Osteocyte (in vitro differentiated cells): Measurements from ENCODE around the gene RPS28. TPM values are rescaled to one million over a fixed set of nuclear protein-coding genes. Genes with fewer than 3 reads are reported as not detected.
A peak's percentile ranks its signal among the peaks of the same experiment; 100 is the strongest.

Source experiments
- DNase-seq: peaks from one replicate; pipeline ENCODE4 v3.0.0; 2021; ENCODE audit warnings: mixed read lengths; ENCODE audit not compliant: unreplicated experiment; ENCODE audit errors: extremely low spot score
- H3K27ac Mint-ChIP-seq: one replicate; pipeline ENCODE4 v1.8.0; 2021; ENCODE audit warnings: mild to moderate bottlenecking, mixed read lengths; ENCODE audit not compliant: unreplicated experiment
- H3K27me3 Mint-ChIP-seq: one replicate; pipeline ENCODE4 v1.8.0; 2021; ENCODE audit warnings: mixed read lengths; ENCODE audit not compliant: unreplicated experiment
- H3K36me3 Mint-ChIP-seq: one replicate; pipeline ENCODE4 v1.8.0; 2021; ENCODE audit warnings: mixed read lengths; ENCODE audit not compliant: unreplicated experiment
- H3K4me1 Mint-ChIP-seq: one replicate; pipeline ENCODE4 v1.8.0; 2021; ENCODE audit warnings: mixed read lengths; ENCODE audit not compliant: unreplicated experiment
- H3K4me3 Mint-ChIP-seq: one replicate; pipeline ENCODE4 v1.8.0; 2021; ENCODE audit warnings: mild to moderate bottlenecking, moderate library complexity, mixed read lengths; ENCODE audit not compliant: unreplicated experiment
- H3K9me3 Mint-ChIP-seq: one replicate; pipeline ENCODE4 v1.8.0; 2021; ENCODE audit warnings: mixed read lengths; ENCODE audit not compliant: unreplicated experiment
- CTCF ChIP-seq: fragments of 200-600 bp; sonication (generic); IDR thresholded peaks from 2 replicates; pipeline ENCODE4 v1.5.0; 2021; ENCODE audit warnings: antibody characterized with exemption, mild to moderate bottlenecking, moderate library complexity
- total RNA-seq: library from RNA; stranded (reverse); gene quantifications from 2 replicates; pipeline ENCODE4 v1.2.1, GENCODE V29; 2021

The RPS28 gene
- total RNA-seq, 1 donor from 2014 or later, result 1,597 TPM

DNA sequence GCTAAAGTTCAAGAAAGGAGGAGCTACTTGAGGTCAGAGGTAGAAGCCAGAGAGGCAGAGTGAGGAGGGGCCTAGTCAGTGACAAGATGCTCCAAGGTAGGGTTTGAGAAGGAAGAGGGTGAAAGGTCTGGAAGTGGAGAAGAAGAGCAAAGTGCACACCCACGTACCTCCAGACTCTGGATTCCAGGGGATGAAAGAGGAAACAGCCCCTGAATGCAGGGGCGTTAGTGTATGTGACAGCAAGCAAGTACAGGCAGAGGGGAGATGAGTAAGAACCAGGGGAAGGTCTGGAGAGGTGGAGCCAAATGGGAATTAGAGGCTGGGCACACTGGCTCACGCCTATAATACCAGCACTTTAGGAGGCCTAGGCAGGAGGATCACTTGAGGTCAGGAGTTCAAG lies 8.7 kb downstream of the RPS28 start:
- DNase-seq, result no peak
- H3K4me1 Mint-ChIP-seq, result peaks cover 2% of the 10 kb centered on the region
- no peaks in the 10 kb centered on the region for H3K9me3 Mint-ChIP-seq
- H3K27me3 Mint-ChIP-seq, result peaks cover 18% of the 10 kb centered on the region
- no peak overlapping the region for H3K27ac Mint-ChIP-seq
- no peaks in the 10 kb centered on the region for H3K36me3 Mint-ChIP-seq
- TF ChIP-seq CTCF, result no peak
- no peak overlapping the region for H3K4me3 Mint-ChIP-seq

- Mint-ChIP-seq H3K9me3 (no peaks in the 10 kb centered on the region), H3K4me1 (peaks cover 2% of the 10 kb centered on the region), H3K36me3 (no peaks in the 10 kb centered on the region), H3K27ac (no peak overlapping the region), H3K27me3 (peaks cover 24% of the 10 kb centered on the region), H3K4me3 (no peak overlapping the region)
- no peak for DNase-seq
- no peak for TF ChIP-seq CTCF
Observed at GRCh38 chr19:8331263-8331845, 10.1 kb downstream of the RPS28 start.

DNA sequence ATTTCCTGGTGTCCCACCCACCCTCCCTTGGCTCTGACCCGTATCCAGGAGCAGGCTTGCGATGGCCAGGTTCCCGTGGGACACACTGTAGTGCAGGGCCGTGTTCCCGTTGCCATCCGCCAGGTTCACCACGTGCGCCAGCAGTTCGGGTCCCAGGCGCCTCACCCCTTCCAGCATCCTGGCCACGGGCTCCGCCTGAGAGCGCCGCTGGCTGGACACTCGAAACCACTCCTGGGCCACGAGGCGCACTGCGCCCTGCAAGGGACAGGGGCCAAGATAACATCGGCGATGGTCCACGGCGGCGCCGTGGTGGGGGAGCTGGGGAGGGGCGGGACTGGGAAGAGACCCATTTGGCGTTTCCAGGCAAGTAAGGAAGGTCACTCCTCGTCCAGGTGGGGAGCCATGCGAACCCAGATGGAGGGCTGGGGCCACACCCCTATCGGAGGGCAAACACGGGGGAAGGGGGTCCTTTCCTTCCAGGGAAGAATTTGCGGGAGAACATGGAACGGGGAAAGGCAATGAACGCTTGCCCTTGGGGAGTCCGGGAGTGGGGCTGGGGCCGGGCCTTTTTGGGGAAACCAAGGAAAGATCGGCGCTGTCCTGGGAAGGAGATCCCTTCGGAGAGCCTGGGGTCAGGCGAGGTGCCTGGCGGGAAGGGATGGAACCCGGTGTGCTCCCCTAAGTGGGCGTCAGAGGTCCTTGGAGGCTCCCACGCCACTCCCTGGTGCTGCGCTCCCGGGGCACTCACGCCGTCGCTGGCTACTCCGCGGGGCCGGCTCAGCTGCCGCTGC lies 11.9 kb downstream of the RPS28 start:
- Mint-ChIP-seq H3K9me3 (no peaks in the 10 kb centered on the region), H3K4me3 (peak overlapping the region; percentile 56), H3K4me1 (peaks cover 2% of the 10 kb centered on the region), H3K27ac (no peak overlapping the region), H3K27me3 (peaks cover 32% of the 10 kb centered on the region), H3K36me3 (no peaks in the 10 kb centered on the region)
- no peak for TF ChIP-seq CTCF
- DNase-seq, result no peak

DNA sequence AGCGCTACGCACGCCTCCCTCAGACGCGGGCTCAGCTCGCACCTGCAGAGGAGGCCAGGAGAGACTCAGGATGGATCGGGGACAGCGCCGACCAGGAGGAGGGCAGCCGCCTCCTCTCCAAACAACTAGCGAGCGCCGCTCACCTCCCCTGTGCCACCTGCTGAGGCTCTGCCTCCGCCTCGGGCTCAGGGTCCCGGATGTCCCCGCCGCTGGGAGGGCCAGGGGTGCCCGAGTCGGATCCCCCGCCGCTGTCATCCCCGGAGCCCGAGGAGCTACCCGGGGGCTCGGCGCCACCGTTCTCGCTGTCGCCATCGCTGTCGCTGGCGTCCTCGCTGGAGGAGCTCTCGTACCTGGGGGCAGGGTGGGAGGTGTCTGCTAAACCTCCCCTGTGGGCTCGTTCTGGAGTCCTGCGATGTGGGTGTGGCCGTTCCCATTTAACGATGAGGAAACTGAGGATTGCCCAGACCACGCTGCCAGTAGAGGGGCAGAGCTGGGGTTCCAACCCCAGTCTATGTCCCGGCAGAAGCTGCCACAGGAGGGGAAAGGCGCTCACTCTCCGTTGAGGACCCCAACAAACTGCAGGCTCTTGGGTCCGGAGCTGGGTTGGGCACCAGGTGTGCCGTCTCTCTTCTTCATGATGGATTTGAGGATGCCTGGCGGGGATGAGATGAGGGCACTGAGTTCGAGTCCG lies 12.6 kb downstream of the RPS28 start:
- no peak for TF ChIP-seq CTCF
- H3K4me3 Mint-ChIP-seq, result no peak overlapping the region
- peaks cover 2% of the 10 kb centered on the region for H3K4me1 Mint-ChIP-seq
- no peaks in the 10 kb centered on the region for H3K9me3 Mint-ChIP-seq
- peaks cover 35% of the 10 kb centered on the region for H3K27me3 Mint-ChIP-seq
- no peak overlapping the region for H3K27ac Mint-ChIP-seq
- DNase-seq, result no peak
- H3K36me3 Mint-ChIP-seq, result no peaks in the 10 kb centered on the region
